ENCODE data around the gene CAPG. TPM values are rescaled to one million over a fixed set of nuclear protein-coding genes. Genes with fewer than 3 reads are reported as not detected.
"Not testable (repeated sequence)": the region's sequence is repeated elsewhere in the genome, so short reads cannot be mapped to it uniquely, and the experiment has no call there.

Gene CAPG
- total RNA-seq, 1 donor from 2014 or later: 125 TPM

GRCh38 chr2:85420536-85421259, 10.5 kb upstream of the CAPG start:
- DNase-seq (ENCODE audit: low spot score): peak; percentile 91

GRCh38 chr2:85419009-85419675, 9.0 kb upstream of the CAPG start:
- DNase-seq (ENCODE audit: low spot score): no peak

GRCh38 chr2:85418132-85419008, 8.2 kb upstream of the CAPG start, which contains the start of gene SH2D6:
TSS of gene SH2D6 (plus strand) at chr2:85418714. CDS start at chr2:85429466, 10,752 bp downstream.
- peak; percentile 79 for DNase-seq (ENCODE audit: low spot score)

GRCh38 chr2:85415980-85416650, 5.9 kb upstream of the CAPG start:
- DNase-seq (ENCODE audit: low spot score): no peak

- DNase-seq (ENCODE audit: low spot score): no peak
Observed at GRCh38 chr2:85414761-85415553, 4.8 kb upstream of the CAPG start.

- not testable (repeated sequence) for DNase-seq (ENCODE audit: low spot score)
Observed at GRCh38 chr2:85414421-85414759, 4.2 kb upstream of the CAPG start.

- no peak for DNase-seq (ENCODE audit: low spot score)
Observed at GRCh38 chr2:85413592-85414420, 3.6 kb upstream of the CAPG start.

- no peak for DNase-seq (ENCODE audit: low spot score)
Observed at GRCh38 chr2:85411405-85411748, 1.2 kb upstream of the CAPG start.

GRCh38 chr2:85410584-85411404, 628 bp upstream of the CAPG start:
- no peak for DNase-seq (ENCODE audit: low spot score)

- DNase-seq (ENCODE audit: low spot score): peak; percentile 57
Observed at GRCh38 chr2:85405201-85406059, 4.7 kb downstream of the CAPG start.

- DNase-seq (ENCODE audit: low spot score): no peak
Observed at GRCh38 chr2:85401844-85402243, 8.3 kb downstream of the CAPG start.

GRCh38 chr2:85401464-85401805, 8.7 kb downstream of the CAPG start:
- no peak for DNase-seq (ENCODE audit: low spot score)

- DNase-seq (ENCODE audit: low spot score): no peak
Observed at GRCh38 chr2:85400541-85401463, 9.4 kb downstream of the CAPG start.

GRCh38 chr2:85400023-85400422, 10.1 kb downstream of the CAPG start:
- no peak for DNase-seq (ENCODE audit: low spot score)

- DNase-seq (ENCODE audit: low spot score): no peak
Observed at GRCh38 chr2:85399183-85399455, 11.0 kb downstream of the CAPG start.

- DNase-seq (ENCODE audit: low spot score): no peak
Observed at GRCh38 chr2:85398426-85399182, 11.6 kb downstream of the CAPG start.

- no peak for DNase-seq (ENCODE audit: low spot score)
Observed at GRCh38 chr2:85397925-85398331, 12.2 kb downstream of the CAPG start.
